HG03457 (cell line): Measurements from ENCODE around the gene INO80E.

Source experiments
- ATAC-seq: cut with Tn5 transposase; IDR thresholded peaks from one replicate; pipeline ENCODE4 v1.9.1; 2021; ENCODE audit warnings: moderate number of reproducible peaks; ENCODE audit not compliant: unreplicated experiment

The INO80E gene

DNA sequence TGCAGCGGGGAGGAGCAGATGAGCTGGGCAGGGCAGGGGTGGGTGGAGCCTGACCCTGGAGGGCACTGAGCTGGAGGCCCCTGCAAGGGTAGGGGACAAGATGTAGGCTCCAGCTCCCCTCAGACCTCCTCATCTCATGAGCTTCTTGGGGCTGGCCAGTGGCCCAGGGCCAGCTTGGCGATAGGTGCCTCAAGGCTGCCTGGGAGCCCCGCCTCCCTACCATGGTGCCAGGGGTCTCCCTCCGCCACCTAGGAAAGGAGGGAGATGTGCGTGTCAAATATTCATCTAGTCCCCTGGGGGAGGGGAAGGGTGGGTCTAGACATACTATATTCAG lies 4.5 kb upstream of the INO80E start:
- no peak for ATAC-seq

- ATAC-seq, result no peak
Measured at GRCh38 chr16:29992344-29992967, 3.6 kb upstream of the INO80E start.

DNA sequence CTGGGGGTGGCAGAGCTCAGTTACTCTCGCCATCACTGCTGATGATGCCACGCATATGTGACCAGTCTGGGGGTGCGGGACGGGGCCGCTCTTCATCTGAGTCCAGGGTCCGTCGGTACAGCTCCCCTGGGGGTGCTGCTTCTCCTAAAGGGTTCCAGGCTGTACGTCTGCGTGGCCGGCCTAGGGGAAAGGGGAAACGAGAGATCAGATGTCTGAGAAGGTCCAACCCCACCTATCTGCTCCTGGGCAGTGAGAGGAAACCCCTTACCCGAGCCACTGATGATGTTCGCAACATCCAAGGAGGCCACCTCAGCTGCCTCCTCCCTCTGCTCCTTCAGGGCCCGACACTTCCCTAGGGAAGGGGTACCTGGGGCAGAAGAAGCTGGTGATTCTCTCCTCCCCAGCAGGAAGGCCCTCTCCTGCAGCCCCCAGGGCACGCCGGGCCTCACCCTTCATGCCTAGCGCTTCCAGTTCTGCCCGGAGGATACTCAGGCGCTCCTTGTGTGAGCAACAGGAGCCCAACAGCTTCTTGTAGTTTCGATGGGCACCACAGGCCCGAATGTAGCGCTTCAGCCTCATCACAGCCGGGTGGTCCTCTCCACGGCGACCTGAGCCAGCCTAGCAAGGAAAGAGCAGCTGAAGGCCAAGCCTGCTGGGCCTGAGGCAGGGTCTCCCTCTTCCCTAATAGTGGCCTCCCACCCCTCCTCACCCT lies 2.7 kb upstream of the INO80E start:
- no peak for ATAC-seq

GRCh38 chr16:29993903-29994599 lies 2.0 kb upstream of the INO80E start:
- ATAC-seq, result no peak

GRCh38 chr16:29994600-29995323 lies 1.3 kb upstream of the INO80E start:
- ATAC-seq, result no peak

DNA sequence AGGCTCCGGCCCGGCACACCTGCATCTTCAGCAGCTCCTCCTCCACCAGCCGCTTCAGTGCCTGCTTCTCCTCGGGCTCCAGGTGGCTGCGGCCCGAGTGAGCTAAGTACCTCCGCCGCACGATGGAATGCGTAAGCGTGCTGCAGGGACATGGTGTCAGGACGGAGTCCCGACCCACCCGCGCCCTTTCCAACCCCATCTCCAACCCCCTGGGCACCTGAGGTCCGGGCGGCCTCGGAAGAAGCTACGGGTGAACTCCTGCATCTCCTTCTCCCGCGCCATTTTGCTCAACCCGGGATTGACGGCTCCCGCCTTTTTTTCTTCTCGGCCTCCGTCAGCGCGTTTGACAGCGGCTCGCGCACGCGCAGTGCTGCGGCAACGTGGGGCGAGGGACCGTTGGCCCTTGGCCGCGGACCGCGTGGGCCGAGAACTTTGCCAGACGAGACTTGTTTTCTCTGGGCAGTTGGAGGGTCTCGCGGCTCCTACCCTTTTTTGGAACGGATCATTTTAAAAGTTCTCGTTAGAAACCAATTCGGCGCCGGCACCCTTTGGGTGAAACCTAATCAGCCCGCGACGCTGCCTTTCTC lies 624 bp upstream of the INO80E start, which contains the start of gene HIRIP3:
Gene HIRIP3 (minus strand): TSS at position 294 of the 587 bp plus-strand sequence. CDS start 12 bp downstream, at position 282.
- peak; percentile 37 for ATAC-seq

DNA sequence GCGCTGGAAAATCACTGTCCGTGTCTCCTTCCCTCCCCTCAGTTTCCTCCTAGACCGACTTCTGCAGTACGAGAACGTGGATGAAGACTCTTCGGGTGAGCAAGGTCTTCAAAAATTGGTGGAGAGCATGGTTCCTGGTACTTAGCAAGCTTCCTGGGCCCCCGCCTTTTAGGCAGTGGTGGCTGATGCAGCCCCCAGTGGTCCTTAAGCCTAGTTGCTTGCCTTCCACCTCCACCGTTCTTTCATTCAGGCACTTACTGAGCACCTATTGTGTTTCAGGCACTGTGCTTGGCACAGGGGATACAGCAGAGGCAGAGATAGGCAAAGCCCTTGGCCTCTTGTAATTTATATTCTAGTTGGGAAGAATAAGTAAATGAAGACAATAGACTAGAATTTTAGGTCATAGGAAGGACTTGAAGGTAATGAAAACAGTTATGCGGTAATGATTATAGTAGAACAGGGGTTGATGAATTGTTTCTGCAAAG lies 767 bp downstream of the INO80E start:
- no peak for ATAC-seq

GRCh38 chr16:29999605-30000004 lies 3.6 kb downstream of the INO80E start:
- ATAC-seq, result no peak

DNA sequence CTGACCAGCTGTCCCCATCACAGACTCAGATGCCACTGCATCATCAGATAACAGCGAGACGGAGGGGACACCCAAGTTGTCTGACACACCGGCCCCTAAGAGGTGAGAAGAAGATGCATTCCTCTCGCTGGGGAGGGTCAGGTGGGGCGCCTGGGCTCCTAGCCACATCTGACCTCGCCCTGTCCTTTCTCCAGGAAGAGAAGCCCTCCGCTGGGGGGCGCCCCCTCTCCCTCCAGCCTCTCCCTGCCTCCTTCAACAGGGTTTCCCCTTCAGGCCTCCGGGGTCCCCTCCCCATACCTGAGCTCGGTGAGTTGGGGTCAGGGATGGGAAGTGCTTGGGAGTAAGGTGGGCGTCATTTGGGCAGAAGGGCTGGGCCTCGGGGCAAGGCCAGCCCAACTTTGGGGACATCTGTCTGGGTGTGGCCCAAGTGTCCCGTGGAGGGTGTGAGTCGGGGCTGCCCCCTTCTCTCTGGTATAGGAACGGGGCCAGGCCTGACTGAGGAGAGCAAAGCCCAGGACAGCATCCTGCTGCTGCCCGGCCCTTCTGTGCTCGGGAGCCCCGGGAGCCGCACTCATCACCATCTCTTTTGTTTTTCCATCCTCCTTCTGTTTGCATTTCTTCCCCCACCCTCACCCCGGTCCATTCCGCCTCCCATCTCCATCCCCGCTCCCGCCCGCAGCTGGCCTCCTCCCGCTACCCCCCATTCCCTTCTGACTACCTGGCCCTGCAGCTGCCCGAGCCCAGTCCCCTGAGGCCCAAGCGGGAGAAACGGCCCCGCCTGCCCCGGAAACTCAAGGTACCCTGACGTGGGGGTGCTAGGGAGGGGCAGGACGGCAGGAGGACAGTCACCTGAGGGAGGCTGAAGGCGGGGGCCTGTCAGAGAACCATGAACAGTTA lies 4.9 kb downstream of the INO80E start:
- ATAC-seq, result no peak

DNA sequence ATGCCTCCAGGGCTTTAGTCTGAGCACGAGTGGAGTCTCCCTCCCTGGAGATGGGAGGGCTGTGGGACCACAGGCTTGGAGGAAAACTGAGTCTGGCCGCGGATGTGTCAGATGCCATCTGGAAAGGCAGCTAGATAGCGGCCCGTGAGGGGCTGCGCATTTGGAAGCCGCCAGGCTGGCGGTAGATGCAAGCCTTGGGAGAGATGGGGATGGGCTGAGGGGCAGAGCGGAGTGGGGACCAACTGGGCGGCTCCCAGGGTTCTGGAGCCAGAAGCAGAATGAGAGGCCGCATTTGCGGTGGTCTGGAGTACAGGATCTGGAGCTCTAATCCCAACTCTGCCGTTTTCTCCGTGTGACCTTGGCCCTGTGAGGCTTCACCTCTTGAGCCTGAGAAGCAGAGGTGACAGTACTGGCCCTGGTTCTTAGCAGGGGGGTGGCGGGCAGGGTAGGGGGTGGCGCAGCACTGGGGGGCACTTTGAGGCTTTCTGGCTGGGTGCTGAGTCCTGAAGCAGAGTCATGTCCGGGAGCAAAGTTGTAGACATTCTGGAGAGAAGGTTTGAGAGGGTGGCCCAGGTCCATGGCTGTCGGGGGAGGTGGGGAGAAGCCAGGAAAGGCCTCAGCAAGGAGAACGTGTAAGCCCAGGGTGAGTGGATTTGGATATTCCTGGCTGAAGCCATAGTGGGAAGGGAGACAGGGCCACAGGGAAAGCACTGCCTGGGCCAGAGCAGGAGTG lies 6.7 kb downstream of the INO80E start:
- ATAC-seq, result no peak

- no peak for ATAC-seq
Measured at GRCh38 chr16:30003670-30004423, 7.8 kb downstream of the INO80E start.

- ATAC-seq, result no peak
Measured at GRCh38 chr16:30004424-30004776, 8.4 kb downstream of the INO80E start.

- ATAC-seq, result no peak
Measured at GRCh38 chr16:30004811-30005242, 8.8 kb downstream of the INO80E start.

GRCh38 chr16:30005341-30006094 lies 9.5 kb downstream of the INO80E start:
- ATAC-seq, result no peak

DNA sequence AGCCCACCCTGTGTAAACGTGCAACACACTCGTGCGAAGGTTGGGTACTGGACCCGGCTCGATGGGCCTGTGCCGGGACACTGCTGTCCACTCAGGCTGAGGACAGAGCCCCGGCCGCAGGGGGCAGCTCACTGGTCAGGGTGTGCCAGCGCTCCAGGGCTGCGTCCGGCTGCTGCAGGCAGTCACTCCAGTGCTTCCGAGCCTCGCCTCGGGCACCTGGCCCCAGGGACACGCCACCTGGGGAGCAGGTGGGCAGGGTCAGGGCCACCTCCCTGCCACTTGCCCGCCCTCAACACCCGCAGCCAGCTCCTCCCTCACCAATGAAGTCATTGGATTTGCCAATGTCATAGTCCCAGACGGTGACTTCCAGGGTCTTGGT lies 10.0 kb downstream of the INO80E start:
- no peak for ATAC-seq

DNA sequence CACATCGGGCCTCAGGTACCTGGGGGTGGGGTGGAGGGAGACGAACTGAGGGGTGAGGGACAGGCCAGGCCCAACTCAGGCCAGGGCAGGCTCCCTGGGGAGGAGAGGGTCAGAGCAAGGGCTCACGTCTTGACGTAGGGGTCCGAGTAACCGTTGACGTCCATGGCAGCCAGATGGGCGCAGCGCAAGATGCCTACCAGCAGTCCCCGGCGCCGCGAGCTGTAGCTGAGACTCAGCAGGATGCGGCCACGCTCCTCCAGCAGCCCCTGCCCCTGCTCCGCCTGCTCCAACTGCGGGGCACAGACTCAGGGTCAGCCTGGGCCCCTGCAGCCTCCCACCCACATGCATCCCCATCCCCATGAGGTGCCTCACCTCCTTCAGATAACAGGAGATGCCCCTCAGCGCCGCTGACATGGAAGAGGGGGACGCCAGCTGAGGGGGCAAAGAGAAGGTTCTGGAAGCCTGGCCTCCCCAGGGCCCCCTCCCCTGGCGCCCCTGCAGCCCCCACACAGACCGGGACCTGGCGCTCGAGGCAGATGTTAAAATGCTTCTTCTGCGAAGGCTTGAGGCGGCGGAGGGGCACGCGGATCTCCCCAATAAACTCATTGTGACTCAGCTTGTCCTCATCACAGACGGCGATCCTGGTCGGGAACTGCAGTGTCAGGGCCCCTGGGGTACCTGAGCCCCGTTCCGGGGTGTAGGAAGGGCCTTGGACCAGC lies 10.8 kb downstream of the INO80E start:
- no peak for ATAC-seq

DNA sequence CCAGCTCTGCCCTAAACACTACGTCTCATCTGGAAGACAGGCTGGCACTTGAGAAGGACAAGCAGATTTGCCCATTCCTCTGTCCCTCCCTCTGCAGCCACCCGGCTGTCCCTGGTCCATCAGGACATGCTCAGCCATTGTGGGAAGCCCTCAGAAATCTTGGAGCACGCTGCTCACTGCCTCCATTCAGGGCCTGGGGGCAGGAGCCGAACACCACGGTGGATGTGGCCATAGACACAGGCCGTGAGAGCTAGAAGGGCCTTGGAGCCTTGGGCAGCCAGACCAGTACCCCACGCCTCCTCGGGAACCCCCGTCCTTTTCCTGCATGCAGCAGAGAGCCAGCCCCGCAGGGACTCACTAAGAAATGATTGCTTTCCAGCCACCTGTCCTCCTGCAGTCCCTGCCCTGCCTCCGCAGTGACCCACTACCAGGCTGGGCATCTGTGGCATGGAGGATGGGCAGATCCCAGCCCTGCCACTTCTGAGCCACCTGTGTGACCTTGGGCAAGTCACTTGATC lies 11.4 kb downstream of the INO80E start:
- no peak for ATAC-seq
